ENCODE measurements around the gene NEK8.

DNA sequence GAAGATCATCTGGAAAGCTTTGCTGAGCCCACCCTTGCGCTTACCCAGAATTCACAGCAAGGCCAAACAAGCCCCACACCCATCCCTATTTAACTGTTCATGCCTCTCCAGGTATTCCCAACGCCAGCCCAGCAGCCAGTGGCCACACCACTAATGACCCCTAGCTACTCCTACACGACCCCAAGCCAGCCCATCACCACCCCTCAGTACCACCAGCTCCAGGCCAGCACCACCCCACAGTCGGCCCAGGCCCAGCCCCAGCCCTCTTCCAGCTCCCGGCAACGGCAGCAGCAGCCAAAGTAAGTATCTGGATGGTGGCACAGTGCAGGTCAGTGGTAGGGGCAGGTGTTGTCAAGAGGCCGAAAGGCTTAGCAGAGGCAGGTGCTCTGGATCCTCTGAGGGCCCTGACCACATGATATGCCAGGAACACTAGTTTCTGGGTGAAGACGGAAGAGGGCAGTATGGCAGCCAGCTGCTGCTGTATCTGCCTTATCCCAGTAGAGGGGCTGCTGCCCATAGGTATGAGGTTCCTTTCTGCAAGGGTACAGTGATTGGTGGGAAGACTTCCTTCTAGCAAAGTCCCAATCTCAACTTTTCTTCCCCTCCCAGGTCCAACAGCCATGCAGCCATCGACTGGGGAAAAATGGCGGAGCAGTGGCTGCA lies 27.6 kb upstream of the NEK8 start:
- TF ChIP-seq POLR2A (IDR thresholded peaks at IDR 0.05), result no peak
- TF ChIP-seq, protein P1, sequence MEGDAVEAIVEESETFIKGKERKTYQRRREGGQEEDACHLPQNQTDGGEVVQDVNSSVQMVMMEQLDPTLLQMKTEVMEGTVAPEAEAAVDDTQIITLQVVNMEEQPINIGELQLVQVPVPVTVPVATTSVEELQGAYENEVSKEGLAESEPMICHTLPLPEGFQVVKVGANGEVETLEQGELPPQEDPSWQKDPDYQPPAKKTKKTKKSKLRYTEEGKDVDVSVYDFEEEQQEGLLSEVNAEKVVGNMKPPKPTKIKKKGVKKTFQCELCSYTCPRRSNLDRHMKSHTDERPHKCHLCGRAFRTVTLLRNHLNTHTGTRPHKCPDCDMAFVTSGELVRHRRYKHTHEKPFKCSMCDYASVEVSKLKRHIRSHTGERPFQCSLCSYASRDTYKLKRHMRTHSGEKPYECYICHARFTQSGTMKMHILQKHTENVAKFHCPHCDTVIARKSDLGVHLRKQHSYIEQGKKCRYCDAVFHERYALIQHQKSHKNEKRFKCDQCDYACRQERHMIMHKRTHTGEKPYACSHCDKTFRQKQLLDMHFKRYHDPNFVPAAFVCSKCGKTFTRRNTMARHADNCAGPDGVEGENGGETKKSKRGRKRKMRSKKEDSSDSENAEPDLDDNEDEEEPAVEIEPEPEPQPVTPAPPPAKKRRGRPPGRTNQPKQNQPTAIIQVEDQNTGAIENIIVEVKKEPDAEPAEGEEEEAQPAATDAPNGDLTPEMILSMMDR (IDR thresholded peaks at IDR 0.05), result no peak
- no peak for TF ChIP-seq EP300 (IDR thresholded peaks at IDR 0.05)
